Measurements from ENCODE around the gene CYP26B1.

The CYP26B1 gene

GRCh38 chr2:72173640-72174321 lies 26.1 kb upstream of the CYP26B1 start:
- TF ChIP-seq CTCF (IDR thresholded peaks at IDR 0.05; ENCODE audit: borderline replicate concordance, control extremely low read depth, extremely low read depth, insufficient read depth, missing control alignments) = no peak
- in situ Hi-C loops (cut with MboI; ENCODE audit: low sequenced_read_pairs, unreplicated experiment) = loop anchor here (25.0 kb wide), 1 partner anchor 564 kb away; no protein-coding TSS in a partner anchor
- no peak for DNase-seq (ENCODE audit: low spot score)

- TF ChIP-seq CTCF (IDR thresholded peaks at IDR 0.05; ENCODE audit: borderline replicate concordance, control extremely low read depth, extremely low read depth, insufficient read depth, missing control alignments) = no peak
- in situ Hi-C loops (cut with MboI; ENCODE audit: low sequenced_read_pairs, unreplicated experiment) = loop anchor here (25.0 kb wide), 1 partner anchor 565 kb away; no protein-coding TSS in a partner anchor
- DNase-seq (ENCODE audit: low spot score) = no peak
Observed at GRCh38 chr2:72172478-72172877, 24.8 kb upstream of the CYP26B1 start.

GRCh38 chr2:72166279-72166678 lies 18.6 kb upstream of the CYP26B1 start:
- no peak for TF ChIP-seq CTCF (IDR thresholded peaks at IDR 0.05; ENCODE audit: borderline replicate concordance, control extremely low read depth, extremely low read depth, insufficient read depth, missing control alignments)
- in situ Hi-C loops (cut with MboI; ENCODE audit: low sequenced_read_pairs, unreplicated experiment) = loop anchor here (25.0 kb wide), 1 partner anchor 571 kb away; no protein-coding TSS in a partner anchor
- no peak for DNase-seq (ENCODE audit: low spot score)

- TF ChIP-seq CTCF (IDR thresholded peaks at IDR 0.05; ENCODE audit: borderline replicate concordance, control extremely low read depth, extremely low read depth, insufficient read depth, missing control alignments) = no peak
- in situ Hi-C loops (cut with MboI; ENCODE audit: low sequenced_read_pairs, unreplicated experiment) = loop anchor here (25.0 kb wide), 1 partner anchor 572 kb away; no protein-coding TSS in a partner anchor
- DNase-seq (ENCODE audit: low spot score) = no peak
Observed at GRCh38 chr2:72165792-72166191, 18.1 kb upstream of the CYP26B1 start.

- no peak for TF ChIP-seq CTCF (IDR thresholded peaks at IDR 0.05; ENCODE audit: borderline replicate concordance, control extremely low read depth, extremely low read depth, insufficient read depth, missing control alignments)
- no peak for DNase-seq (ENCODE audit: low spot score)
- in situ Hi-C loops (cut with MboI; ENCODE audit: low sequenced_read_pairs, unreplicated experiment) = loop anchor here (25.0 kb wide), 1 partner anchor 575 kb away; no protein-coding TSS in a partner anchor
Observed at GRCh38 chr2:72162574-72162973, 14.9 kb upstream of the CYP26B1 start.

GRCh38 chr2:72159211-72159993 lies 11.7 kb upstream of the CYP26B1 start:
- TF ChIP-seq CTCF (IDR thresholded peaks at IDR 0.05; ENCODE audit: borderline replicate concordance, control extremely low read depth, extremely low read depth, insufficient read depth, missing control alignments) = no peak
- in situ Hi-C loops (cut with MboI; ENCODE audit: low sequenced_read_pairs, unreplicated experiment) = loop anchor here (25.0 kb wide), 1 partner anchor 578 kb away; no protein-coding TSS in a partner anchor
- DNase-seq (ENCODE audit: low spot score) = no peak
